ACHN (cell line): ENCODE measurements around the gene SH3D19.
A peak's percentile ranks its signal among the peaks of the same experiment; 100 is the strongest.

Experiments used
- DNase-seq: peaks from one replicate; pipeline ENCODE4 v3.0.0-alpha.2; 2015
- in situ Hi-C: cut with HindIII; loops from 2 replicates; pipeline ENCODE4 v1.10.0; 2017; ENCODE audit warnings: low sequenced_read_pairs, low pct_ligation_motif_present, low pct_unique_long_range_greater_than_20kb

SH3D19 gene

GRCh38 chr4:151325111-151325948 lies at the start of gene SH3D19:
Gene SH3D19 (minus strand): TSS chr4:151325605. CDS start chr4:151325352, 253 bp downstream.
- in situ Hi-C loops: no loop called here
- peak; percentile 74 for DNase-seq

GRCh38 chr4:151362404-151363164 lies 37.2 kb upstream of the SH3D19 start:
- in situ Hi-C loops: no loop called here
- peak; percentile 85 for DNase-seq

DNA sequence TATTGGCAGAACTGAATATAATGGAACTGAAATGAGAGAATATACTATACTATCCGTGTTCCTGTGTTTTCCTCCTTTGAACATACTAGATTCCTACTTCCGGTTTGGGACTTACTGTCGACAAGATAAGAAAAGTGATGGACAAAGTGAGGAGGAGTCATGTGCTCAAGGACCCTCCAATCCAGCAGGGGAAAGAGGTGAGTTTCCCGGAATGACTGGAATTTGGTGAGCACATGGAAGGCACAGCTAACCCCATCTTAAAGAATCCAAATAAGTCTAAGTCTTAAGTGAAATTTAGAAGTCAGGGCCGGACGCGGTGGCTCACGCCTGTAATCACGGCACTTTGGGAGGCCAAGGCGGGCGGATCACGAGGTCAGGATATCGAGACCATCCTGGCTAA lies 36.6 kb upstream of the SH3D19 start:
- DNase-seq: no peak
- in situ Hi-C loops: no loop called here

DNA sequence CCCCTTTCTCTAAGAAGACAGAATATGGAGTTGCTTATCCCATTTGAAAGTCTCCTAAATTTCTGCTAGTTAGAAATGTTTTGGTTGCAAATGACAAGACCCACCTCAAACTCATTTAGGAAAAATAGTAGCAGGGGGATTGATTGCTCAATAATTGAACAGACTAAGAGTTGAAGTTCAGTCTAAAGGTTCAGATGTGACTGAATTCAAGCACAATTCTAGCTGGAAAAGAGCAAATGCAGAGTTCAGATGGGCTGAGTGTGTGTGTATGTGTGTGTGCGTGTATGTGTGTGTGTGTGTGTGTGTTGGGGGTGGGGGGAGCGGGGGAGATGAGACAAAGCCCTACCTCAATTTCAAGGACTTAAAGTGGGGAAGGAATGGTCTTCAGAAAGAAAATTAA lies 35.7 kb upstream of the SH3D19 start:
- in situ Hi-C loops: no loop called here

GRCh38 chr4:151359576-151359975 lies 34.2 kb upstream of the SH3D19 start:
- in situ Hi-C loops: no loop called here
- DNase-seq: no peak

More for the DNA sequence above, 35.7 kb upstream of the SH3D19 start:
- no peak for DNase-seq

DNA sequence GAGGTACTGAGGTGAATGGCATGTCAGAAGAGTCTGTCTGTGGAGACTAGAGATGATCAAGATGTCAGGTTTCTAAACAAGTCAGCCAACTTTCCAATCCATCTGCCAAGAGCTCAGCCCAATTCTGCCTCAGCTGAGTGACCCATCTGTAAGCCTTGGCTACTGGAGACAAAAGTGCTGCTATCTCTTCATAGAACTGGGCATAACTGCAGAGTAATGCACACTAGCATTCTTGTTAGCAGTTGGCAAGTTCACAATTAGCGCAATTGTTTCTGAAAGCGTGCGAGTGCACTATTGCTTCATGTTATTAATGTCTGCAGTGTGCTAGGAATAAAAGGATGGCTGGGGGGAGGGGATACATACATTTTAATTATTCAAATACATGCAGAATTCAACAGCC lies 32.9 kb upstream of the SH3D19 start:
- DNase-seq: no peak
- in situ Hi-C loops: no loop called here

DNA sequence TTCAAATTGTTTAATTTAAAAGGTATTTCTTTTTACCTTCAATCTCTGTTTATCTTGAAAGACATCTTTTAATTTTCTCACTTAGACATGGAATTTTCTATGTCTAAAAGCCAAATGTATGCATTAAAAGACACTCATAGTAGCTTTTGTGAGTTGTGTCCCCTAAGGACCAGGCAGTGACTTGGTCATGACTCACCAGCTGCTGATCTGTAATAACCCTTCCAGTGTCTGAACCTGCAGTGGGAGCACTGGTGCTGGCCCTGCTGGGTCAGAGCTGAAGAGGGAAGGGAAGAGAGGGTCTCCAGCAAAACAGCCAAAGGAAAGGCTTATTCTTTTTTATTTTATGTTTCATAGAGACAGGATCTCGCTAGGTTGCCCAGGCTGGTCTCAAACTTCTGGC lies 31.1 kb upstream of the SH3D19 start:
- no peak for DNase-seq
- in situ Hi-C loops: no loop called here

DNA sequence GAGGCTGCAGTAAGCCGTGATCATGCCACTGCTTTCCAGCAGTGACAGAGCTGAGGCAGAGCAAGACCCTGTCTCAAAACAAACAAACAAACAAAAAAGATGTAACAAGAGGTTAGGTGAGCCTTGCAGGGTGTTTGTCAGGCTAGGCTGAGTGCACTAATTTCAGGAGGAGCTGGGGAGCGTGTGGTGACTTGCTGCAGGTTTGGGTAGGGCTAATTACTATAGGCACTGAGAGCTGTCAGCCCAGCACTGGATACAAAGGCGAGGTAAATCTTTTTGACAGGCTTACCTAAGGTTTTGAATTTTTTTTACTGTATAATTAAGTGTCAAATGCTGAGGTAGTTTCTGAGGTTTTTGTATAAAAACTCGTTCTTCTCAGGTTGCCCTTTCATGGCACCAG lies 29.8 kb upstream of the SH3D19 start:
- in situ Hi-C loops: no loop called here
- DNase-seq: no peak

- in situ Hi-C loops: no loop called here
- DNase-seq: no peak
These were observed 22.3 kb upstream of the SH3D19 start for GRCh38 chr4:151347490-151348235.

- DNase-seq: no peak
- in situ Hi-C loops: no loop called here
These were observed 19.5 kb upstream of the SH3D19 start for GRCh38 chr4:151344948-151345347.

- in situ Hi-C loops: no loop called here
These were observed 15.5 kb upstream of the SH3D19 start for GRCh38 chr4:151340751-151341385.

GRCh38 chr4:151339467-151339866 lies 14.1 kb upstream of the SH3D19 start:
- no peak for DNase-seq
- in situ Hi-C loops: no loop called here

More at GRCh38 chr4:151340751-151341385, 15.5 kb upstream of the SH3D19 start:
- no peak for DNase-seq

DNA sequence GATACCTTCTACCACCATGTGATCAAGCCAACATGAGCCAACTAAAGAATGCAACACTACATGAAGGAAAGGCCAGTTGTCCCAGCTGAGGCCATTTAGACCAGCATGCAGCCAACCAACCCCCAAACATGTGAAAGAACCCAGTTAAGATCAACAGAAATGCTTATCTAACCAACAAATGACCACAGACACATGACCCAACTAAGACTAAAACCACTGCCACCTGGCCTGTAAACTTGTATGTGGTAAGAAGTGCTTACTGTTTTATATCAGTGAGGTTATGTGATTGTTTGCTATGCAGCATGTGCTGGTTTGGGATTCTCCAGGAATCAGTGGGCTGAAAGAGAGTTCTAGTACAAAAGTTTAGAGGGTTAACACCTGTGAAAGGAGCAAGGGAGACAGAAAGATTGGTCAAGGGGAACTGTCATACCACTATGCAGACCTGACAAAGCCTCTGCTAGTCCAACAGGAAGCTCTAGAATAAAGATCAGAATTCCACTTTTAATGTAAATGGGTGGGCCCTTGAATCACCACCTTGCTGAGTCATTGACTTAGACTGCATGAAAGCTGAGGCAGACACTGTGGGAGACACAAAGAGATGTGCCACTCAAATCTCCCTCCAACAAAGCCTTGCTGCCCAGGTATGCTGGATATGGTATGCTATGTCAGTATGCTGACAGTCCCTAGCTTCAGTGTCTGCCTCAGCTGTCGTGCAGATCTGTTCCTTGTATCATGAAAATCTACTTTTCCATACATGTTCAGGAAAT lies 6.1 kb upstream of the SH3D19 start:
- in situ Hi-C loops: no loop called here
- peak; percentile 11 for DNase-seq

DNA sequence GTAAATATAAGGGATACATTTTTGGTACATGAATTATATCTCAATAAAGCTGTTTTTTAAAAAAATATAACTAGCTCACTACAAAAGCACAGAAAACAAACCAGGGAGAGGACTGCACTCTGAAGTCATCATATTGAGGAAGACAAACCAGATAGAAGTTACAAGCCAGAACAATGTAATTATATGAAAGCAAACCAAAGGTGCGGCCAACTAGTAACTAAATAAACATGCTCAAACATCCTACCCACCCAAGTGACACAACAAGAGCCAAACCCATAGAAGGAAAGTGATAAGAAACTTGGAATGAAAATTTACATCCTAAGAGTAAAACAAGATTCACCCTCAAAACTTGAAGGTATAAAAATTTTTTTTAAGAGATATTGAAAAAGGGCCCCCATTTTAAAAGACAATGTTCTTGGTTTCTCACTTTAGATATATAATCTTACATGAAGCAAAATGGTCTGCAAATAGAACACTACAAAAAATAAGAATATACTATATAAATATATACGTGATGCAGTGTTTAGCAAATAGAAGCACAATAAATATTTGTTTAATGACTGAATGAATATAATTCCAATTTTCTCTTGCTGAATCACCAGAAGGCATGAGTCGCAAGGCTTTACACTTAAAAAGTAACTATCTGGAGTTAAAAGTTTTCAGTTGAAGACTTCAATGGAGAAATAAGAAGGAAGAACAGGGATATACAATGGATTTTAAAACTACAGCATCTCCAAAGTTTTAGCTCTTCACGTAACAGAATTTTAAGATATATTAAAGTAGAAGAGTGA lies 4.0 kb upstream of the SH3D19 start:
- in situ Hi-C loops: no loop called here
- no peak for DNase-seq

GRCh38 chr4:151325949-151326246 lies 493 bp upstream of the SH3D19 start:
- in situ Hi-C loops: no loop called here
- no peak for DNase-seq

GRCh38 chr4:151324752-151325110 lies 674 bp downstream of the SH3D19 start:
- peak; percentile 81 for DNase-seq
- in situ Hi-C loops: no loop called here

DNA sequence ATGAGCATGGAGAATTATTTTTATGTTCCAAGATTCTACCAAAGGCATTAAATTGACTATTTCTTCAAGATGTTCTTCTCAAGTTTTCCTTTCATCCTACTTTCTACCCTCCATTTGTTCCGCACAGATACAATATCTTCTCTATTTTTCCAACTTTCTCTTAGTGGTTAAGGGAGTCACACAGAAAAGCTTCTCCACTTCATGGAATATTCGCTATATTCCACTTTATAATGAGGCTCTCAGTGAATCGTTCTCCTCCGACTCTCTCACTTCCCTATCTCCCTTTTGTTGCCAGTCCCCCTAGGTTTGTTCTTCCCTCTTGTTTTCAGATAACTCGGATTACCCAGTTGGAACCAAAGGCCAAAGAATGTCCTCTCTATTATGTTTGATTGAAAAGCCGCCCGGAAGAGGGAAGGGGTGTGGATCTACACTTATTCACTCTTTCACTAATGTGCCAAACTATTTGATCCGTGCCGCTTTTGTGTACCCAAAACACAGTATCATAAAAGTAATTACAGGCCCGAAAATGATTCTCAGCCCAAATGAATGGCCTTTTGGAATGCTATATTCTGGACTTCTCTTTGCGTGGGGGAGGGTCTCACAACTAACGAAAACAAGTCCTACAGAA lies 1.2 kb downstream of the SH3D19 start:
- DNase-seq: peak; percentile 26
- in situ Hi-C loops: no loop called here
